Measurements from ENCODE around the gene C14orf119.
A peak's percentile ranks its signal among the peaks of the same experiment; 100 is the strongest.

GRCh38 chr14:23076785-23077408 is 18.4 kb upstream of the C14orf119 start:
- TF ChIP-seq CTCF (IDR thresholded peaks at IDR 0.05; ENCODE audit: low read depth, low read length, poor library complexity, severe bottlenecking) (peak; percentile 81), EZH2phosphoT487 (IDR thresholded peaks at IDR 0.05; ENCODE audit: borderline replicate concordance, low read length) (no peak)
